ENCODE data around the gene CEACAM7. TPM values are rescaled to one million over a fixed set of nuclear protein-coding genes. Genes with fewer than 3 reads are reported as not detected.

The CEACAM7 gene
- total RNA-seq, 1 experiment from 2014 or later = not detected

DNA sequence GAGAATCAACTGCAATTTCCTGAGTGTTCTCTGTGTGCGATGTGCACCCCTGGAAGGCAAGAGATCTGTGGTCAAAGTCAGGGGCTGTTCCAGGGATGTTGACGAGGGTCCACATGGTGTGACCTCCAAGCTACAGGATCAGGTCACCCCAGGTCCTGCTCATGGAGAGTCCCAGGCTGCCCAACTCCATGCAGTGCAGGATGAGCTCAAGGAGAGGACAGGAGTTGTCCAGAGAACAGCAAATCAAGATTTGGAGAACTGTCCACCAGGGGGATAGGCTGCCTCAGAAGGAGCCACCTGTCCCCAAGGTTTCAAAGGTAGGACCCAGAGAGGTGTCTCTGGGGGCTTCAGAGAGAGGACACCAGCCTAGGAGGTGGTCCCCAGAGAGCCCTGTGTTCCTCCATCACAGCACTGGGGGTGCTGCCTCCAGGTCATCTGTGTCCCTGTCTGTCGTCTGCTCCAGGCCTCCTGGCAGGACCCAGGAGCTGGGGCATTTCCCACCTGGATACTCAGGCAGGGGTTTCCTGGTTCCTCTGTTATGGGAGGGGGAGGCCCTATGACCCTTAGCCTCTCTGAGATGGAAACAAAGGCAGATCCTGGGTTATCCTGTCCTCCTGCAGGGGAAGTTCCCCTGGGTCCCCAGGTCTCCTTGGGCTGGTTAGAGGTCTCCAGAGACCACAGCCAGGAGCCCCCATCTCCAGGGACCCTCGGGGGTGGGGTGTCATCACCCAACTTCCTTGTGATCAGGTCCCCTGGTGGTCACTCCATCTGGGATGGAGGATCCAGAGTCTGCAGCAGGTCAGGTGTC, 2.1 kb upstream of the CEACAM7 start:
- no peak overlapping the region for H3K4me3 Mint-ChIP-seq
- no peaks in the 10 kb centered on the region for H3K4me1 Mint-ChIP-seq
- Histone ChIP-seq H4K91ac (ENCODE audit: insufficient read length, low read depth, low read length) (no peak overlapping the region), H2BK120ac (ENCODE audit: low read depth, low read length, poor library complexity, severe bottlenecking) (no peak overlapping the region), H3K23me2 (ENCODE audit: insufficient read length, low read depth, low read length, poor library complexity, severe bottlenecking) (no peaks in the 10 kb centered on the region), H3K4me1 (ENCODE audit: insufficient read depth, low read length) (no peaks in the 10 kb centered on the region), H4K8ac (replicated peaks; ENCODE audit: insufficient read length, low read depth, low read length) (no peak overlapping the region), H3K9me3 (ENCODE audit: control insufficient read depth, low read depth, low read length) (peaks cover 44% of the 10 kb centered on the region), H3K27me3 (ENCODE audit: insufficient read depth, low read length) (no peaks in the 10 kb centered on the region), H4K20me1 (ENCODE audit: control insufficient read depth, insufficient read depth, insufficient read length) (no peaks in the 10 kb centered on the region), H4K5ac (ENCODE audit: insufficient read length, low read depth, low read length) (no peak overlapping the region), H3K14ac (ENCODE audit: insufficient read depth, low read length) (no peak overlapping the region), H3K4me2 (ENCODE audit: insufficient read depth, insufficient read length, low read length) (no peak overlapping the region), H3K79me2 (ENCODE audit: insufficient read depth, low read length) (no peaks in the 10 kb centered on the region), H3K56ac (ENCODE audit: insufficient read length, low read depth, low read length) (no peak overlapping the region), H3K23ac (ENCODE audit: insufficient read length, low read depth, low read length) (no peak overlapping the region), H2BK20ac (ENCODE audit: low read depth, low read length, poor library complexity, severe bottlenecking) (no peak overlapping the region), H3K18ac (ENCODE audit: insufficient read length, low read depth, low read length) (no peak overlapping the region), H3T11ph (ENCODE audit: low read length) (no peak overlapping the region), H3K27ac (ENCODE audit: insufficient read length, low read depth, low read length) (no peak overlapping the region), H3K9ac (ENCODE audit: extremely low read depth, insufficient read length, low read length) (no peak overlapping the region), H2BK12ac (ENCODE audit: insufficient read length, low read depth, low read length) (no peak overlapping the region), H3K79me1 (ENCODE audit: insufficient read depth, low read depth, low read length, poor library complexity, severe bottlenecking) (no peaks in the 10 kb centered on the region), H2BK5ac (ENCODE audit: insufficient read length, low read length) (no peak overlapping the region), H2AFZ (ENCODE audit: low read length) (no peak overlapping the region), H2AK5ac (ENCODE audit: insufficient read length, low read length) (no peak overlapping the region), H2BK15ac (ENCODE audit: low read depth, low read length) (no peak overlapping the region), H3K4ac (ENCODE audit: low read depth, low read length) (no peak overlapping the region)
- no peak overlapping the region for H3K27ac Mint-ChIP-seq
- WGBS (ENCODE audit: extremely low coverage, insufficient read length, low lambda C conversion rate) = no CpG with 5 or more reads among the region's 4 CpGs
- H3K27me3 Mint-ChIP-seq (ENCODE audit: low read depth) = no peaks in the 10 kb centered on the region
- no peak for DNase-seq
- no peak for TF ChIP-seq CTCF (conservative IDR thresholded peaks at IDR 0.05)
- H3K36me3 Mint-ChIP-seq (ENCODE audit: insufficient read depth in 1 of 3, low read depth in 3 of 3) = peaks cover 0 to 26% (median 5%) of the 10 kb centered on the region in 3 experiments; a peak in 4 of 7 replicates
- H3K9me3 Mint-ChIP-seq = peaks cover 79 to 96% of the 10 kb centered on the region in 2 experiments
